ENCODE data around the gene EXOC1L.
"Not testable (repeated sequence)": the region's sequence is repeated elsewhere in the genome, so short reads cannot be mapped to it uniquely, and the experiment has no call there.

The EXOC1L gene

DNA sequence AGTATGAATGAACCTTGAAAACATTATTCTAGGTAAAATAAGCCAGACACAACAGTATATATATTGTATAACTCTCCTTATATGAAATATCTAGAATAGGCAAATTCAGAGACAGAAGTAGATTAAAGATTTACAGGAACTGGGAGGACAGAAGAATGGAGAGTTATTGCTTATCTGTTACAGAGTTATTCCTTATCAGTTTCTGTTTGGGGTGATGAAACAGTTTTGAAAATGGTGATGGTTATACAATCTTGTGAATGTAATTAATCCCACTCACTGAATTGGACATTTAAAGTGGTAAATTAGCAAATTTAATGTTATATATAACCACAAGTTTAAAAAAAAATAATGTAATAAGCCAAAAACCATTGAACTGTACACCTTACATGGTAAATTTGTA lies 19.4 kb downstream of the EXOC1L start:
- no peak for DNase-seq

GRCh38 chr4:55840956-55841355 lies 21.4 kb downstream of the EXOC1L start:
- no peak for DNase-seq

DNA sequence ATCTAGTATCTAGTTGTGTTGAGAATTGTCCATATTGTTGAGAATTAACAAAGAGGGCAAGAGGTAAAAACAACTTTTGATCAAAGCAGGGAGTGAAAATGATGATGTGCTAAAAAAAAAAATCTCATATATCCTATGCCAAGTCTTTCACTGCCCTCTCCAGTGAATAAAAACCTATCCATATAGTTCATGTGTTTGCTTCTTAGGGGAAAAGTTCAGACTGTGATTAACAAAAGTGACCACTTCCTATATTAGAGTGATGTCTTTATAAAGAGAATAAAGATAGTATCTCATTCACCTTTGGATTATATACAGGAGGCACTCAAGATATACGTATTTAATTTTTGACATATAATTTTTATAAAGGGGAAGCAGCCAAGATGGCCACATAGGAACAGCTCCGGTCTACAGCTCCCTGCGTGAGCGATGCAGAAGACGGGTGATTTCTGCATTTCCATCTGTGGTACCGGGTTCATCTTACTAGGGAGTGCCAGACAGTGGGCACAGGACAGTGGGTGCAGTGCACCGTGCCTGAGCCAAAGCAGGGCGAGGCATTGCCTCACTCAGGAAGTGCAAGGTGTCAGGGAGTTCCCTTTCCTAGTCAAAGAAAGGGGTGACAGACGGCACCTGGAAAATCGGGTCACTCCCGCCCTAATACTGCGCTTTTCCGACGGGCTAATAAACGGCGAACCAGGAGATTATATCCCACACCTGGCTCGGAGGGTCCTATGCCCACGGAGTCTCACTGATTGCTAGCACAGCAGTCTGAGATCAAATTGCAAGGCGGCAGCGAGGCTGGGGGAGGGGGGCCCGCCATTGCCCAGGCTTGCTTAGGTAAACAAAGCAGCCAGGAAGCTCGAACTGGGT lies 22.0 kb downstream of the EXOC1L start:
- not testable (repeated sequence) for DNase-seq

- DNase-seq = not testable (repeated sequence)
Measured at GRCh38 chr4:55842312-55842711, 22.7 kb downstream of the EXOC1L start.

DNA sequence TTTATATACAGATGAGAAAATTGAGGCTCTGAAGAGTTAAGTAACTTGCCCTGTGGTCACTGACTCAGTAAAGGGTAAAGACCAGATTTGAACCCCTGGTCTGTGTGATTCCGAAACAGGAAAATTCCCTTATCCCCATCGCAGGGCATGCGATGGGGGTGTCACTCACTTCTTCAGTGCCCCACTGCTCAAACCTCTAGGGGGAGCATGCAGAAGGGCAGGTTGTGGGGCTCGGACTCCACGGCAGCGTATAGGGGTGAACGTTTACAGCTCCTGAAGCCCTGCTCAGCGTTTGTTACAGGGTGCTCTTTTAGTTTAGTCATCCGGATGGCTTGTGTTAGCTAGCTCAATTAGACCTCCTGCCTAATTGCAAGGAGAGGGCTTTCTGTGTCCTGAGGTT lies 30.1 kb downstream of the EXOC1L start:
- DNase-seq = no peak

GRCh38 chr4:55851885-55852284 lies 32.3 kb downstream of the EXOC1L start:
- no peak for DNase-seq

DNA sequence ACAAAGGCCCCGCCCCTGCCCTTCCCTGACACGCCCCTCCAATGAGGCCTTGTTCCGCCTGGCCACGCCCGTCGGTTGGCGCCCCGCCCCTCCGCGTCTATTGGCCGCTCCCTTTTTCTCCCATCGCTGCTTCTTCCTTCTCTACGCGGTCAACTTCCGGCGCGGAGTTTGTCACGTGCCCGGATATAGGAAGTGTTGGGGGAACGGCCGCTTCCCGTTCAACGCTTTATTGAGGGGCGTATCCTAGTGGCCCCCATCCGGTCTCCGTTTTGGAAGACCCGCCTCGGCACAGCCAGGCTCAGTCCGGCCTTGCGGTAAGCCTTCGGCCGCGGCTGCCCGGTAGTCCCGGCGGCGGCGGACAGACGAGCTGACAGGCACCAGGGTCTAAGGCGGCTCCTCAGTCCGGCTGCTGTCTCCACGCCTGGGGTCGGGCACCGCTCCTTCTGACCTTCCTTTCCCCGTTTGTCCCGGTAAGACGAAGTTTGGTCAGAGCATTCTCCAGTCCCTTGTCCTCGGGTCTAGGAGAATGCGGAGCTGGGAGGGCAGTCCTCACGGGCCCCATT lies 34.0 kb downstream of the EXOC1L start, which contains the start of gene EXOC1:
EXOC1 (plus strand) TSS at position 165 of the 563 bp plus-strand sequence. CDS start 4,676 bp downstream, outside the sequence.
- peak; percentile 96 for DNase-seq

GRCh38 chr4:55854129-55854528 lies 34.5 kb downstream of the EXOC1L start:
- DNase-seq = no peak

- DNase-seq = no peak
Measured at GRCh38 chr4:55857586-55857985, 38.0 kb downstream of the EXOC1L start.

GRCh38 chr4:55859711-55860110 lies 40.1 kb downstream of the EXOC1L start:
- DNase-seq = no peak

DNA sequence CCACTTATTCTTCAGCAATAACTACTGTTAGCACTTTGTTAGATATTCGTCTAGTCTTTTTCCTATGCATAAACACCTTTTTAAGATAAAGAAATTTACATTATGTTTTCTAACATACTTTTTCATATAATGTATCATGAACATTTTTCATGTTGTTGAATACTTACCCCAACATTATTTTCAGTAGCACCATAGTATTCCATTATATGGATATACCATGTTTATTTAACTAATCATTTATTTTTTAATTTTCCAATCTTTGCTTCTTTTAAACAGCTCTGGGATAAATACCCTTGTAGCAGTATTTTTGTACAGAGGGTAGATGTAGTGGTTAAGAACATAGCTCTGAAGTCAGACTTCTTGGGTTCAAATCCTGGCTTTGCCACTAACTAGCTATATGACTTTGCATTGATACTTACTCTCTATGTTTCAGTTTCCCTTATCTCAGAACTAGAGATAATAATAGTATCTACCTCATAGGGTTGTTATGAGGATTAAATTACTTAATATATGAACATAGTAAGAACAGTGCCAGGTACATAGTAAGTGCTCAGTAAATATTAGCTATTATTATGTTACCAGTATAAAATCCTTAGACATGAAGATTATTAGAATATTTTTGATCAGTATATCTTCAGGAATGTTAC lies 45.1 kb downstream of the EXOC1L start:
- no peak for DNase-seq

DNA sequence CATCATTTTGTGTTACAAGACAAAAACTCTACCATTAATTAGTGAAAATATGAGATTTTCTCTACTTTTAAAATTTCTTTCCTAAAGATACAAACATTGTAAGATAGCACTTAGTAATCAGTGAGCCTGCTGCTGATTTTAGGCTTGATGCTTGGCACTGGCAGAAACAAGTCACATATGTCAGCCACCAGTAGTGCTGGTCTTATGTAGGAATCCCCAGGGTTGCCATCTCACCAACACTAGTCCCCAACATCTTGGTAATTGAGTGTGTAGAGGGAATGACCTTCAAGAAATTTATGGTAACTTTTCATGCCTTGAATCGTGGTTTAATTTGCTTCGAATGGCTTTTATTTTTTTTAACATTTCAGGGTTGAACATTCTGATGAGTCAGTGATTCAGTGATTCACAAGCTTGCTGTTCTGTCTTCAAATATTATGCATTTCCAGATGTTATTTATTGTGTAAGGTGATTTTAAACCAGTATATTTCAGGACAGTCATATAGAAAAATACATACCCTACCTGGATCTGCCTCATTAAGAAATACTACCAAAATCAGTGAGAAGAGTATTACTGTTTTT lies 45.7 kb downstream of the EXOC1L start:
- no peak for DNase-seq

DNA sequence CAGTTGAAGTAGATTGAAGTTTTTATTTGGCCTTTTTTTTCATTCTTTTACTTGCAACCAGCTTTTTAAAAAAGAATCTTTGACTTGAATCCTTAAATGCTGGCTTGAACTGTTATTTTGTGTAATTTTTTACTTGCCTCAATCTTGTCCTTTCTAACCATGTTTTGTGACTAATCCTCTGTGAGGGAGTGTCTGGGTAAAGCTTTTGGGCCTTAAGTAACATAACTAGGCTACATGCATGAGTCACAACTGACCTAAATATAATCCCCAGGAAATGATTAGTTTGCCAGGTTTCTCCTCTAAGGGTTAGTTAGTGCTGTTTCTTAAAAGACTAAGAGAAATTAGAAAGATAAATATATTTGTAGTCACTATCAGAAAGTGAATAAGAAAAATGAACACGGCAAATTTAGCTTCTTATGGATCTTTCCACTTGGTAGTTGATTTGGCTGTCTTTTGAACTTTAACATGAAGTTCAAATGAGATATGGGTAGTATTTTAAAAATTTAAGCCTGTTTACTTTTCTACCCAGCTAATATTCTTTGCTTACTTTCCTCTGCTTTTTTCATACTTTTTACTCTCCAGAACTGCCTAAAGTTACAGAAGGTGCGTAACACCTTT lies 46.8 kb downstream of the EXOC1L start:
- DNase-seq = no peak

- DNase-seq = peak; percentile 49
Measured at GRCh38 chr4:55866973-55867574, 47.5 kb downstream of the EXOC1L start.

DNA sequence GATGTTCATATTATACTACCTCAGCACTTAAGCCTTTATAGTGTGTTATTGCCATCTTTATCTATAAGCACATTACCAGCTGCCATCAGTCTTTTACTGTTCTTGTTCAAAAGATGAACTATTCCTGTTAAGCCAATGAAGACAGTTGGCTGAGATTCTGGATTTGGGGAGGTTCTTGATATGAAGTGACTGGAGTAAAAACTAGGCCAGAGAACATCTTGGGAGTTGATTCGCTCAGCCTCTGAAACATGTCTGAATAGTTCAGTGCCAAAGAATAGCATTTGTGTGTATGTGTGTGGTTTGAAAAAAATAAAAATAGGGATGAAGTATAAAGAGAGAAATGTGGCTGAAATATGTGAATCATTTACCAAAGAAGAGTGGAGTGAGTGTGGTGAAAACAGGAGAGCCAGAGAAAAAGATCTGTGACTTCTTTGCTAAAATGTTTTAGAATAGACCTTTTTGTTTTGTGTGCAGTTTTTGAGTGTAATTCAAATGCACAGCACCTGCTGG lies 49.0 kb downstream of the EXOC1L start:
- no peak for DNase-seq

GRCh38 chr4:55871299-55871800 lies 51.8 kb downstream of the EXOC1L start:
- DNase-seq = no peak

DNA sequence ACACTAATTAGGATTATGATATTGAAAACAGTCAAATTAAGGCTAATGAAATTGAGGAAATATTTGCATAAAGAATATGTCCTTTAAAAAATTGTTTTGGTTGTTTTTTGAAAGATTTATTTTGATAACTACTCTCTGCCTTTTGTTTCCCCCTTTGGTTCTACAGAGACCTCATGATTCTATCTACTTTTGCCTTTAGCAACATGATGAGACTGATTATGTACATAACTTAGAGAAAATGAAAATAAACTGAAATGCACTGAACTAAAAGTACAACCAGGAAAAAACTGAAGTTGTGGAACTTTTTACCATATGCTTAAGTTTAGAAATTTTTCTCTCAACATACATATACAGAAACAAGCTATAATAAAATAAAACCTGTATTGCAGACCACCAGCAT lies 55.2 kb downstream of the EXOC1L start:
- no peak for DNase-seq

GRCh38 chr4:55876387-55876786 lies 56.8 kb downstream of the EXOC1L start:
- DNase-seq = no peak

- DNase-seq = no peak
Measured at GRCh38 chr4:55879224-55879623, 59.6 kb downstream of the EXOC1L start.

DNA sequence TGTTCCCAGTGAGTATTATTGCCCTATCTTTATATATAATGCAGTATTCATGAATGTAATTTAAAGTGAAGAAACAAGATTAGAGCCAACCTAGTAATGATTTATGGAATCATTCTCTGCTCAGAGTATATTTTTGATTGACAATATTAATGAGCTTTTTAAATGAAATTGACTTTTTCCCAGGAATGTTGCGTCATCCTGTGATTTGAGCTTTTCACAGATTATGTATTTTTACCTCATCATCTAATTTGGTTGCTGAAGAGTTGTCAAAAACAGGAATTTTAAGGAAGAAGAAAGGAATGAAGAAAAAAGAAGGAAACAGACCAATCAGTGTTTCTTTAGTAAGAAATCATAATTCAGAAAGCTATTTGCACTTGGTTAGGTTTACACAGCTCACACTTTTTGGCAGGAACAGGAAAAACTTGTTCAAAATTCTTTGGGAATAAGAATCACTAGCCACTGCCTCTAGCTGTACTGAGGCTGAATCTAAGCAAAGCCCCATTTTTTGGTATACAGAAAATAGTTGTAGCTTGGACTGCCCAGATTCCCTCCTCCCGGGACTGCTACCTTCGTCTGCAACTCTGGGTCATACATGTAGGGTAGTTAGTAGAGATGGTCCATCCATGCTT lies 61.2 kb downstream of the EXOC1L start:
- no peak for DNase-seq

DNA sequence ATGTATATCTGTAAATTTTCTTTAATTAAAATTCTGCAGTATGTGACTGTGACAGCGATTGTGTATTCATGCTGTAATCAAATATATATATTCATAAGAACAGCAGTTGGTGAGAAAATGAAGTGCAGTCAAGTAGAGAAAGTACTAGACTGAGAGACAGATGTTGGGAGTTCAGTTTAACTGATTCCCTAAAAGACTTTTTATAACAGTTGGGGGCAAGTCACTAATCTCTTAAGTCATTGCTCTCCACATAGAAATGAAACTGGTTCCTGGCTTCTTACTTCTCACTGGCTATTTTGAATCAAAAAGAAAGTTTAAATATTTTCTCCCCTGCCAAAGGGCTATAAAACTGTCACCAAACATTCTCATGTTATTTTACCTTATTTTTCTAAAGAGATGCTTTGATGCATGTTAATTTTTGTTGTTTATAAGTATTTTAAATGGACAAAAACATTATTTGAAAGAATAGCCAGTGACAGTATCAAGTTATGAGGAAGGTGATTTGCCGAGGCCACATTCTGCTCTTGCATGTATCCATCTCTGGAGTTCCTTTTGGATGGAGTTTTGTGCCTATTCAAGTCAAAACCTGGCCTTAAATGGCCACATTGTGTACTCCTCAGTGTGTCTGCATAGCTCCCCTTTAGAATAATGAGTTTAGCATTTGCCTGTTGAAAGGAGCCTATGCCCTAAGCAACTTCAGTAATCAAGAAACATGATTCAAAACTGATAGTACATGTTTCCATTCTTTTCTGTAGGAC lies 64.7 kb downstream of the EXOC1L start:
- DNase-seq = no peak
